ENCODE results near the gene PPP2R2B.

- TF ChIP-seq POLR2A (IDR thresholded peaks at IDR 0.05) (no peak), CTCF (IDR thresholded peaks at IDR 0.05) (no peak)
These were observed 328.9 kb downstream of the PPP2R2B start for GRCh38 chr5:146549615-146550014.
